Natural killer cell treated with Interleukin-12 subunit alpha and Interleukin-12 subunit beta and Interleukin-15 and Interleukin-18, amount 100 ng/mL, for 72 hours (primary cell): ENCODE measurements around the gene LY6G6C. TPM values are rescaled to one million over a fixed set of nuclear protein-coding genes. Genes with fewer than 3 reads are reported as not detected.
A peak's percentile ranks its signal among the peaks of the same experiment; 100 is the strongest.
"Not testable (repeated sequence)": the region's sequence is repeated elsewhere in the genome, so short reads cannot be mapped to it uniquely, and the experiment has no call there.

Source experiments
- ATAC-seq, 2 donors: fragments of 150-1000 bp; cut with Tn5 transposase in 1 of 2; sonication (Bioruptor Pico), chemical (Tn5 transposase) in 1 of 2; 2 replicates each; pipeline ENCODE4 v1.10.0; 2021
- DNase-seq: peaks from one replicate; pipeline ENCODE4 v3.0.0; 2022; ENCODE audit warnings: low spot score
- H3K27ac Mint-ChIP-seq, 2 donors: 1 replicate in 1 of 2; 2 replicates in 1 of 2; pipeline ENCODE4 v1.8.0; 2022; ENCODE audit warnings: mixed read lengths in 2 of 2, mild to moderate bottlenecking in 1 of 2, moderate library complexity in 1 of 2
- H3K27me3 Mint-ChIP-seq, 2 donors: 1 replicate in 1 of 2; 2 replicates in 1 of 2; pipeline ENCODE4 v1.8.0; 2022; ENCODE audit warnings: mixed read lengths in 2 of 2
- H3K36me3 Mint-ChIP-seq: one replicate; pipeline ENCODE4 v1.8.0; 2022; ENCODE audit warnings: mixed read lengths
- H3K4me1 Mint-ChIP-seq, 2 donors: 1 replicate in 1 of 2; 2 replicates in 1 of 2; pipeline ENCODE4 v1.8.0; 2022; ENCODE audit warnings: low read depth in 2 of 2, mixed read lengths in 2 of 2, mild to moderate bottlenecking in 1 of 2
- H3K4me3 Mint-ChIP-seq: one replicate; pipeline ENCODE4 v1.8.0; 2022; ENCODE audit warnings: mixed read lengths
- H3K9me3 Mint-ChIP-seq: 2 replicates; pipeline ENCODE4 v1.8.0; 2022; ENCODE audit warnings: mixed read lengths
- total RNA-seq, 2 donors: library from RNA; stranded (reverse); gene quantifications; one replicate each; pipeline ENCODE4 v1.2.3, GENCODE V29; 2022

The LY6G6C gene
- total RNA-seq, 2 donors from 2014 or later, result not detected

DNA sequence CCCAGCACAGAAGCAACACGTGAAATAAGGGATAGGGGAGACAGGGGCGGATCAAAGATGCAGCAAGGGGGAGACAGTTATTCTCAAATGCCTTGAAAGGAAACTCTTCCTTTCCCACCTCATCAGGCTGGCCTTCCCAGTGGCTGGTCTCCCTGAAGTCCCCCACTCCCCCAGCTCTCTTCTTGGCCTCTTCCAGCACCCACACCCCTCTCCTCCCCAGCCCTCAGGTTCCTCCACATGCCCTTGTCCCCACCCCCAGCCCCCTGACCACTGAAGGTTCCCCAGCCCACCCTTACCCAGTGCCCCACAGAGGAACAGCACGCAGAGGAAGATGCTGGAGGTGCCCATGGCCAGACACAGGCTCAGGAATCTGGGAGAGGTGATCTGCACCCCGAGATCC is 8.1 kb downstream of the LY6G6C start:
- Mint-ChIP-seq H3K36me3 (no peaks in the 10 kb centered on the region), H3K27me3 (peaks cover 0 to 2% of the 10 kb centered on the region in 2 donors), H3K9me3 (no peaks in the 10 kb centered on the region), H3K4me3 (no peak overlapping the region), H3K4me1 (peaks cover 12 to 17% of the 10 kb centered on the region in 2 donors), H3K27ac (peak overlapping the region in 1 of 2 donors; percentile 9)
- DNase-seq, result no peak
- no peak for ATAC-seq

DNA sequence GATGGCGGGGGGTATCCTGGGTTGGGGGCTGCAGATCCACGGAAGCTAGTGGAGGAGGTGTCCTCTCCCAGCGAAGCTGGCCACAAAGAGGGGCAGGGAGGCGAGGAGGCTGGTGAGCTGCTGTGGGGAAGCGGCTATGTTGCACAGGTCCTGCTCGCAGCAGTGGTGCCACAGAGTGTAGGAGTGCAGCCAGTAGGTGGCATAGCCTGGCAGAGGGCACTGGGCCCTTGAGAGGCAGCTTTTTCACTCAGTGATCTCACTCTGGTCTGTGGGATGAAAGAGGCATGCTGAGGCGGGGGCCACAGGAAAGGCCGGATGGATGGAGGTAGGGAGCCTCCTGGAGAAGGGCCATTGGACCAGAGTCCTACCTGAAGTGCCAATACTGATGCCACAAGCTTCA is 9.2 kb downstream of the LY6G6C start:
- no peak for DNase-seq
- H3K36me3 Mint-ChIP-seq, result no peaks in the 10 kb centered on the region
- peaks cover 0 to 2% of the 10 kb centered on the region in 2 donors for H3K27me3 Mint-ChIP-seq
- H3K4me3 Mint-ChIP-seq, result no peak overlapping the region
- no peak for ATAC-seq
- H3K27ac Mint-ChIP-seq, result no peak overlapping the region
- no peaks in the 10 kb centered on the region for H3K9me3 Mint-ChIP-seq
- H3K4me1 Mint-ChIP-seq, result peaks cover 12 to 17% of the 10 kb centered on the region in 2 donors

DNA sequence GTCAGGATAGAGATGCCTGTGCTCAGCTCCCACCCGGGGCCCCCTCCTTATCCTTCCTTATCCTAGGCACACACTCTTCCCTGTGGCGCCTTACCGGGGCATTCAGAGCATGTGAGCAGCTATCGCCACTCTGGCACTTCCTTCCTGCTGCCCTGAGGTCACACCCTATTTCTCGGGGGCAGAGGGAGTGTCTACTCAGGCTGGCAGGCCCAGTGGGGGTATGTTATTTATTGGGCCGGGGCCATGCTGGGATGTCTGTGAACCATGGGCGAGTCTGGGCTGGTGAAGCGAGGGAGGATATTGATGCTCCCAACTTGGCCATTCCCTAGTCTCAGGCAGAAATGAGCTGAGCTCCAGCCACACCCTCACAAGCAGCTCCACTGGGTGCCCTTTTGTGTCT is 10.3 kb downstream of the LY6G6C start:
- Mint-ChIP-seq H3K27ac (peak overlapping the region; percentile 27 to 80), H3K27me3 (peaks cover 0 to 2% of the 10 kb centered on the region in 2 donors), H3K9me3 (no peaks in the 10 kb centered on the region), H3K4me1 (peaks cover 12 to 17% of the 10 kb centered on the region in 2 donors), H3K36me3 (no peaks in the 10 kb centered on the region), H3K4me3 (peak overlapping the region; percentile 39)
- ATAC-seq (peak; percentile 46 to 51), DNase-seq (no peak)

DNA sequence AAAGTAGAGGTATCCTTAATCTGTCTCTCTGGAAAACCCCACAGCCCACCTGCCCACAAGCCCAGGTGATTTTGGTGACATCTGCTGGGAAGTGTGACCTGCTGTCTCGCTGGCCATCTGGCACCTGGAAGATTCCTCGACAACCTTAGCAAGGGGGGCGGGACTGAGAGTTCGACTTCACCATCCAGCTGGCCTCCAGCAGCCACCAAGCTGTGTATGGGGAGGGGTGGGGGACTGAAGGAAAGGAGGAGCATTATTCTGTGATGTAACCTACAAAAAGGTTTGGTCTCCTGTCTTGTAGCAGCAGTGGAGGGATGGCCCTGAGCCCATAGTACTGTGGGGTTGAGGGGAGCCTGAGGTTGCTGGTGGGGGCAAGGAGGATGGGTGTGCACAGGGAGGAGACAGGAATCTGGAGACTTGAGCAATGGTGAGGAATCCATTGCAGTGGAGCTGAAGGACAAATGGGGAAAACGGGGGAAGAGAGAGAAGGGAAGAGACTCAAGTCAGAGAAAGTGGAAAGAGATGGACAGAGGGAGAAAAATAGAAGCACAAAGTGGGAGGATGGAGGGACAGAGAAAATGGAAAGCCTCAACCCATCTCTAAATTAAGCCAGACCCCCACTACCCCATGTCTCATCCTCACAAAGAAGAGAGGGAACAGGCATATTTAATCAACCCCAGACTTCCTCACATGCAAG is 10.9 kb downstream of the LY6G6C start:
- Mint-ChIP-seq H3K4me1 (peaks cover 12 to 17% of the 10 kb centered on the region in 2 donors), H3K27ac (peak overlapping the region; percentile 27 to 80), H3K4me3 (peak overlapping the region; percentile 39), H3K27me3 (peaks cover 0 to 2% of the 10 kb centered on the region in 2 donors), H3K9me3 (no peaks in the 10 kb centered on the region), H3K36me3 (no peaks in the 10 kb centered on the region)
- no peak for DNase-seq
- no peak for ATAC-seq

DNA sequence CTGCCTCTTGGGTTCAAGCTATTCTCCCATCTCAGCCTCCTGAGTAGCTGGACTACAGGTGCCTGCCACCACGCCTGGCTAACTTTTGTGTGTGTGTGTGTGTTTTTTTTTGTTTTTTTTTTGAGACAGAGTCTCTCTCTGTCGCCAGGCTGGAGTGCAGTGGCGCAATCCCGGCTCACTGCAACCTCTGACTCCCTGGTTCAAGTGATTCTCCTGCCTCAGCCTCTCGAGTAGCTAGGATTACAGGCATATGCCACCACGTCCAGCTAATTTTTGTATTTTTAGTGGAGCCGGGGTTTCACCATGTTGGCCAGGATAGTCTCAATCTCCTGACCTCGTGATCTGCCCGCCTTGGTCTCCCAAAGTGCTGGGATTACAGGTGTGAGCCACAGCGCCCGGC is 12.4 kb downstream of the LY6G6C start:
- not testable (repeated sequence) for ATAC-seq, H3K4me3 Mint-ChIP-seq, H3K36me3 Mint-ChIP-seq, H3K27me3 Mint-ChIP-seq, H3K27ac Mint-ChIP-seq, H3K9me3 Mint-ChIP-seq, DNase-seq
- peaks cover 12 to 17% of the 10 kb centered on the region in 2 donors for H3K4me1 Mint-ChIP-seq

DNA sequence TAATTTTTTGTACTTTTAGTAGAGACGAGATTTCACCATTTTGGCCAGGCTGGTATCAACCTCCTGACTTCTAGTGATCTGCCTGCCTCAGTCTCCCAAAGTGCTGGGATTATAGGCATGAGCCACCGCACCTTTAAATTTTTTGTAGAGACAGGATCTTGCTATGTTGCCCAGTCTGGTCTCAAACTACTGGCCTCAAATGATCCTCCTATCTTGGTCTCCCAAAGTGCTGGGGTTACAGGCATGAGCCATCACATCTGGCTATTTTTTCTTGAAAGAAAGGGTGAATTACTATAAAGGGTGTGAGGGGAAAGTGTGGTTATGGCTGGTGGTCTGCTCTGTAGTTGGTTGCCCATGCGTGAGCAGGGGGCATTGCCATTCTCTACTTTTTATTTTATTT is 13.3 kb downstream of the LY6G6C start:
- peaks cover 0 to 2% of the 10 kb centered on the region in 2 donors for H3K27me3 Mint-ChIP-seq
- H3K27ac Mint-ChIP-seq, result no peak overlapping the region
- H3K4me1 Mint-ChIP-seq, result peaks cover 15 to 21% of the 10 kb centered on the region in 2 donors
- no peak for ATAC-seq
- H3K36me3 Mint-ChIP-seq, result no peaks in the 10 kb centered on the region
- DNase-seq, result no peak
- H3K4me3 Mint-ChIP-seq, result no peak overlapping the region
- H3K9me3 Mint-ChIP-seq, result no peaks in the 10 kb centered on the region

DNA sequence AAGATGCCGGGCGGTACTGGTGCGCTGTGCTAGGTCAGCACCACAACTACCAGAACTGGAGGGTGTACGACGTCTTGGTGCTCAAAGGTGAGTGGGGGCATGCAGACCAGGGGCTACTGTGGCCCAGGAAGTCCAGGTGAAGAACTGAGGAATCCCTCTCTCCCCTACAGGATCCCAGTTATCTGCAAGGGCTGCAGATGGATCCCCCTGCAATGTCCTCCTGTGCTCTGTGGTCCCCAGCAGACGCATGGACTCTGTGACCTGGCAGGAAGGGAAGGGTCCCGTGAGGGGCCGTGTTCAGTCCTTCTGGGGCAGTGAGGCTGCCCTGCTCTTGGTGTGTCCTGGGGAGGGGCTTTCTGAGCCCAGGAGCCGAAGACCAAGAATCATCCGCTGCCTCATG is 13.8 kb downstream of the LY6G6C start:
- H3K4me1 Mint-ChIP-seq, result peaks cover 15 to 23% of the 10 kb centered on the region in 2 donors
- H3K4me3 Mint-ChIP-seq, result no peak overlapping the region
- H3K27me3 Mint-ChIP-seq, result peaks cover 0 to 2% of the 10 kb centered on the region in 2 donors
- H3K9me3 Mint-ChIP-seq, result no peaks in the 10 kb centered on the region
- no peak overlapping the region for H3K27ac Mint-ChIP-seq
- peaks cover 2% of the 10 kb centered on the region for H3K36me3 Mint-ChIP-seq
- no peak for ATAC-seq
- no peak for DNase-seq

DNA sequence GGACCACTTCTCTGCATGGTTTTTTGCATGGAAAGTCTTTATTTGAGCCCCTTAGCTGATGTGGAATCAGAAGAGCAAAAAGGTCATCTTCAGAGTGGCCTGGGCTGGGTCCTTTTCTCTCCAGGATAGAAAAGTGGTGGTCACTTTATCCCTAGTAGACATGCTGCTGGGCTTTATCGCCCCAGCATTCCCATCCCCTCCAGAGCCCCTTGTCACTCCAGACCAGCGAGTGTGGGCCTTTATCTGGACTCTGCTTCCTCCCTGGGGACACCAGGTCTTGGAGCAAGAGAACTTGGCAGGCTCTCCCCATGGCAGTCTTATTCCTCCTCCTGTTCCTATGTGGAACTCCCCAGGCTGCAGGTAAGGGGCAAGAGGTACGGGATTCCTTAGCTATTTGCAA is 14.9 kb downstream of the LY6G6C start, which contains the start of gene LY6G6F:
TSS of gene LY6G6F (plus strand) at position 268 of the 400 bp plus-strand sequence. CDS start at position 309, 41 bp downstream.
- Mint-ChIP-seq H3K27me3 (no peaks in the 10 kb centered on the region), H3K36me3 (peaks cover 9% of the 10 kb centered on the region), H3K4me1 (peaks cover 21 to 26% of the 10 kb centered on the region in 2 donors), H3K27ac (peak within 1 kb of the TSS in 1 of 2 donors; percentile 58), H3K9me3 (no peaks in the 10 kb centered on the region), H3K4me3 (no peak within 1 kb of the TSS)
- DNase-seq (no peak), ATAC-seq (no peak)

DNA sequence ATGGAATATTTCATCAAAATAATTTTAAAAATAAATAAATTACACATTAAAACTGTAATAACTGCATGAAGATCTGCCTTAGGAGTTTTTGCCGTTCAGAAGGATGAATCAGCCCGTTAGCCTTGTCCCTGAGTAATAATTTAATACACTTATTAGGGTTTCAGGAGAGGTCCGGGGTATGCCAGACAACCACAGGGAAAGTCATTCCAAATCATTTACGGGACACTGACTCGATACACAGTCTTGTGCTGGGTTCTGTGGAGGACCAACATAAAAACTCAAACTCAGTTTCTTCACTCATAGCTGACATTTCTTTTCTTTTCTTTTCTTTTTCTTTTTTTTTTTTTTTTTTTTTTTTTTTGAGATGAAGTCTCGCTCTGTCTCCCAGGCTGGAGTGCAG is 15.6 kb downstream of the LY6G6C start:
- Mint-ChIP-seq H3K4me3 (no peak overlapping the region), H3K4me1 (peaks cover 23 to 26% of the 10 kb centered on the region in 2 donors), H3K27ac (no peak overlapping the region), H3K36me3 (peaks cover 9% of the 10 kb centered on the region), H3K27me3 (no peaks in the 10 kb centered on the region), H3K9me3 (no peaks in the 10 kb centered on the region)
- DNase-seq (no peak), ATAC-seq (no peak)

DNA sequence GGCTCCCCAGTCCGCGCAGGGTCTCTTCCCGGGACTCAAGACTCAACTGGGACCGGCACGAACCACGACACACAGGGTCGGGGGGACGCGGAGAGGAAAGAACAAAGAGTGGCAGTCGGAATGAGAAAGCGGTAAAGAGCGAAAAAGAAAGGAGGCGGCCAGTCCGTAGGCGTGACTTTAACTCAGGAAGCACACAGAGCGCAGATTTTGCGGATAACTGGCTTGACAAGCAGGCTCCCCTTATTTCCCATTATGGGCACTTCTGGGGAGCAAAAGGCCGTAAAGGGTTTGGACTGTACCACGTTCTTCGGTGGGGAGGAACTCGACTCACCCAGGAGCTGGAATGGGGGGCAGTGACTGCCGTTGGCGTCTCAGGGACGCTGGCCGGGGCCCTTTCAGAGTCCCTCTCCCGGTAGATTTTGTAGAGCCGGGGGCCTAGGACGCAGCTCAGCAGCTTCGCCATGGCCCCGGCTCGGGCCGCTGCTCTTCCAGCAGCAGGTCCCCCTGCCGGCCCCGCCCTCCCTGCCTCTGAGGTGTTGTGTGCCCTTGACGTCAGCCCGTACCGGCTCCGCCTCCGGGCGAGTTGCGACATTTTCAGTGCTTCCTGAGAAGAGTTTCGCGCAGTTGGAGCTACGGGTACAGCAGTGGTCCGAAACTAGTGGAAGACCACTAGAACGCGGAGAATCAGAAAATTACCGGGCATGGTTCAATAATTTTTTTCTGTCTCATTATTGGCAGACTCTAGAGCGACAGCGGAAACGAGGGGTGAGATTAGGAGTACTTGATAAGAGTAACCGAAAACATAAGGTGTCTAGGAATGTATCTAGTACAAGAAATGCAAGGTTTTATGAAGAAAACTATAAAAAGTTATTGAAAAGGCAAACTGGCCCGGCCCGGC is 18.5 kb downstream of the LY6G6C start, which contains the start of gene ABHD16A:
TSS of gene ABHD16A (minus strand) at position 506 of the 898 bp plus-strand sequence. CDS start at position 463, 43 bp downstream.
- DNase-seq, result peak; percentile 98
- Mint-ChIP-seq H3K36me3 (peaks cover 9% of the 10 kb centered on the region), H3K4me1 (peaks cover 23% of the 10 kb centered on the region in 2 donors), H3K9me3 (no peaks in the 10 kb centered on the region), H3K27me3 (no peaks in the 10 kb centered on the region), H3K27ac (peak within 1 kb of the TSS; percentile 95), H3K4me3 (peak within 1 kb of the TSS; percentile 99)
- peak; percentile 97 to 98 for ATAC-seq

DNA sequence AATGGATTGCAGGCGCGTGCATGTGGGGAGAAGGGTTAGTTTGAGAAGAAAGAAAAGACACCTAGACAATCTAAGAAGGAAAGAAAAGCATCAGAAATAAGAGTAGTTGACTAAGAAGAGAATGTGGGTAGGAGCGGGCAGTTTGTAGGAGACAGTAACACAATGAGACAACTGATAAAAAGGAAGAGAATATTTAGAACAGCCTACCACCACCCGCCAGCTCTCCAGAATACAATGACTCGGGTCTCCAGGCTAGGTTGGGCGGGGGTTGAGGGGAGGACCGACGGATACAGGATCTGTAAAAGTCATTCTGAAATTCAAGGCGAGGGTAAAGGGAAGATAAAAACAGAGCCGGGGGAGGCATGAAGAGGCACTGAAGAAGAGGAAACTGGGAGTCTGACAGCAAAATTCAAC is 19.1 kb downstream of the LY6G6C start:
- peak overlapping the region; percentile 99 for H3K4me3 Mint-ChIP-seq
- ATAC-seq (peak in 1 of 2 donors; percentile 24), DNase-seq (no peak)
- peaks cover 29 to 30% of the 10 kb centered on the region in 2 donors for H3K4me1 Mint-ChIP-seq
- H3K27me3 Mint-ChIP-seq, result no peaks in the 10 kb centered on the region
- no peaks in the 10 kb centered on the region for H3K9me3 Mint-ChIP-seq
- H3K36me3 Mint-ChIP-seq, result peaks cover 14% of the 10 kb centered on the region
- peak overlapping the region; percentile 95 for H3K27ac Mint-ChIP-seq

DNA sequence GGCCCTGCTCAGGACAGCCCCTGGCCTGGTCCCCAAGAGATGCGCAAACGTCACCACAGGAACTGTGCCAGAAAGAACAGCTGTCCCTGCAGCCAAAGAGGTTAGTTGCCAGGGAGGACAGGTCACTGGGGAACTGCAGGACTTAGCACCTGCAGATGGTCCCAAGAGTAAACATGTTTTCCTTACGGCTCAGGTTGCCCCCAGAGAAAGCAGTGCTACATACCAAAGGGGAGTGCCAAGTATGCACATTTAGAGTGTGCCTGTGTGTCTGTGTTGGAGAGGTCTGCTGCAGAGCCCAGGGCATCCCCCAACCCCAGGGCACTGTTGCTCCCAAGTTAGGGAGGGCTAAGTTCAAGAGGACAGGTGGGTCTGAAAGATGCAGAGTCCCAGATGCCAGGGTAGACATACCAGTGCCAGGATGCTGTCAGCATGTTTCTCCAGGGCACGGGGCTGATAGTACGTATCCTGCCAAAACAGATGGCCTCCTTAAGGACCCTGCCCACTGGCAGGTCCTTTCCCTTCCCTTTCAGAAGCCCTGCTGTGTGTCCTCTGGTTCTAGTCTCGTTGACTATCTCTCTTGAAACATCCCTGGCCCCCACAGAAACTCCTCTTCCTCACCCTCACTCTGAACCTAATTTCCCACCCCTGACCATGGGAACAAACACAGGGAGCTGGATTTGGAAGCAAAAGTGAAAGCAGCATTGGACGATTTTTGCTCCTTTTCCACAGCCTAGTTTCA is 19.7 kb downstream of the LY6G6C start:
- Mint-ChIP-seq H3K36me3 (peaks cover 17% of the 10 kb centered on the region), H3K4me3 (peak overlapping the region; percentile 99), H3K4me1 (peaks cover 32 to 33% of the 10 kb centered on the region in 2 donors), H3K27me3 (no peaks in the 10 kb centered on the region), H3K9me3 (no peaks in the 10 kb centered on the region), H3K27ac (peak overlapping the region; percentile 95)
- ATAC-seq, result no peak
- no peak for DNase-seq

DNA sequence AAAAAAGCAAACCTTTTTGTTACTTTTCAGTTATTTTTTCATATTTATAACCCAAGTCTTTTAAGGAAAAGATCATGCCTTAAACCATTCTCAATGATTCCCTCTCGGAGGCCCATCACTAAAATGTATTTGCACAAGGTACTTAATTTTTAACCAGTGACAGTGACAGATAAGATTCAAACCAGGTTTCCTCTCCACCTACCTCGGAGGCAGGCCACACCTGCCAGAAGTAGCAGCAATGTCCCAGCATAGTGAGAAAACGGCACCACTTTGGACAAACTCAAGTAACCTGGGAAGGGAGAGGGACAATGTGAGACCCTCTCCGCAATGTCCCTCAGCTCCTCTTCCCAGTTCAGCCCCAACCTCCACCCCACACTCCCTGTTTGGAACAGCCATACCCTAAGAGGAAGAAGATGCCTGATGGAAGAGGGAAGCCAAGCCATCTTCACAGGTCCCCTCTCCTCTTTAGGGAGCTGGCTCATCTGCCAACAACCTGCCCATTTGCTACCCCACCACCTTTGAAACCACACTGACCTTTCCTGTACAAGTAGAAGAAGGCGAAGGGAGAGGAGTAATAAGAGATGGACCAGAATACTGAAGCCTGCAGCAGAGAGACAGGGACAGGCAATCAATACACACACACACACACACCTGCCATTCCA is 20.7 kb downstream of the LY6G6C start:
- H3K27me3 Mint-ChIP-seq, result no peaks in the 10 kb centered on the region
- ATAC-seq (no peak), DNase-seq (no peak)
- no peaks in the 10 kb centered on the region for H3K9me3 Mint-ChIP-seq
- H3K36me3 Mint-ChIP-seq, result peaks cover 17% of the 10 kb centered on the region
- peak overlapping the region; percentile 99 for H3K4me3 Mint-ChIP-seq
- peak overlapping the region; percentile 95 for H3K27ac Mint-ChIP-seq
- H3K4me1 Mint-ChIP-seq, result peaks cover 32 to 33% of the 10 kb centered on the region in 2 donors
